ENCODE measurements around the gene SYMPK. TPM values are rescaled to one million over a fixed set of nuclear protein-coding genes. Genes with fewer than 3 reads are reported as not detected.

The SYMPK gene
- total and polyA plus RNA-seq, 5 experiments from 2014 or later: 4.4 to 91.1 (median 15.4) TPM

DNA sequence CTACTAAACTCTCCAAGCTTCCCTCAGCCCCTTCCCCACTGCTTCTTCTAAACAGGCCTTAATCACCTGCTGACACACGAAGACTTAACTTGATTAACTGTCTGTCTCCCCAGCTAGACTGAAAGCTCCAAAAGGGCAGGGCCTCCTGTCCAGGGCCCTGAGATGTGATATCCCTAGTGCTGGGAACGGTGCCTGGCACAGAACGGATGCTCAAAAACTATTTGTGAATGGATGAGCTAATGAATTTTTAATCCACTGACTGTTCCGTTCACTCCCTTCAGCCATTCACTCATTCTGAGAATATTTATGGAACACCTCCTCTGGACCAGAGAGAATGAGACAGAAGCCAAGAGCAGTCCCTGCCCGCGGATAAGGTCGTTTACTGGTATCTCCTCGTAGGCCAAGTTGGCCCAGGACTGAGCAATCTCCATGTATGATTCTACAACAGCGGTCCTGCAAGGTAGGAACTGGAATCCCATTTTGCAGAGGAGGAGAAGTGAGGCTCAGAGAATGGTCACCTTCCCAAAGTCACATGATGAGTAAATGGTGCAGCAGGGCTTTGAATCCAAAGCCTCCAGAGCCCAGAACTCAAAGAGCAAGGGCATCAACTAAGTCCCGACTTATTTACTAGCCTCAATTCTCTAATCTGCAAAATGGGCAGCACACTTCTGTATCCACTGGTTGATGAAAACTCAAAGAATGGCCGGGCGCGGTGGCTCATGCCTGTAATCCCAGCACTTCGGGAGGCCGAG, 73.7 kb downstream of the SYMPK start:
- POLR2A ChIA-PET: interaction anchor here (0.5 to 5.6 kb wide), 4 partner anchors 11 to 97 kb away, joined by 3 to 60 read pairs (median 4); partner anchors contain the start of genes IRF2BP1 and SIX5
- peaks cover 5 to 40% (median 11%) of the 10 kb centered on the region in 5 donors for H3K27me3 Mint-ChIP-seq

DNA sequence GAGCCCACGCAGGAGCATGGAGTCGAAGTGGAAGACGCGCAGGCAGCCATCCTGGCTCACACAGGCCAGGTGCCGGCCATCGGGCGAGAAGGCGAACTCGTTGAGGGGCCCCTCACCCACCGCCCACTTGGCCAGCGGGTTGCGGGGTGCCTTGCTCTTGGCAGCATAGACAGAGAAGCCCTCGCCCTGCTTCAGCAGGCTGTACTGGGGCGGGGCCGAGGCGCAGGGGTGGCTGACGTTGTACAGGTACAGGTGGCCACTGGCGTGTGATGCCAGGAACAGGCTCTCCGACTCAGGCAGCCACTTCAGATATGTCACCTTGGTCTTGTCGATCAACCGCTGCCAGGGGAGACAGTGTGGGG, 76.4 kb downstream of the SYMPK start:
- Mint-ChIP-seq H3K27ac (no peak overlapping the region), H3K4me1 (peaks cover 12 to 23% (median 17%) of the 10 kb centered on the region in 4 donors), H3K36me3 (peaks cover 7 to 53% (median 38%) of the 10 kb centered on the region in 3 donors), H3K27me3 (peaks cover 3 to 38% (median 8%) of the 10 kb centered on the region in 5 donors), H3K9me3 (no peaks in the 10 kb centered on the region), H3K4me3 (no peak overlapping the region)
- no peak for ATAC-seq
- DNase-seq: no peak
- POLR2A ChIA-PET: no interaction called here

More for the DNA sequence above, 73.7 kb downstream of the SYMPK start:
- H3K4me3 Mint-ChIP-seq: no peak overlapping the region
- no peak for DNase-seq
- no peak for ATAC-seq
- peaks cover 7 to 48% (median 38%) of the 10 kb centered on the region in 3 donors for H3K36me3 Mint-ChIP-seq
- H3K4me1 Mint-ChIP-seq: peaks cover 32 to 45% (median 34%) of the 10 kb centered on the region in 4 donors
- no peaks in the 10 kb centered on the region for H3K9me3 Mint-ChIP-seq
- peak overlapping the region in 1 of 10 donors; percentile 57 for H3K27ac Mint-ChIP-seq

DNA sequence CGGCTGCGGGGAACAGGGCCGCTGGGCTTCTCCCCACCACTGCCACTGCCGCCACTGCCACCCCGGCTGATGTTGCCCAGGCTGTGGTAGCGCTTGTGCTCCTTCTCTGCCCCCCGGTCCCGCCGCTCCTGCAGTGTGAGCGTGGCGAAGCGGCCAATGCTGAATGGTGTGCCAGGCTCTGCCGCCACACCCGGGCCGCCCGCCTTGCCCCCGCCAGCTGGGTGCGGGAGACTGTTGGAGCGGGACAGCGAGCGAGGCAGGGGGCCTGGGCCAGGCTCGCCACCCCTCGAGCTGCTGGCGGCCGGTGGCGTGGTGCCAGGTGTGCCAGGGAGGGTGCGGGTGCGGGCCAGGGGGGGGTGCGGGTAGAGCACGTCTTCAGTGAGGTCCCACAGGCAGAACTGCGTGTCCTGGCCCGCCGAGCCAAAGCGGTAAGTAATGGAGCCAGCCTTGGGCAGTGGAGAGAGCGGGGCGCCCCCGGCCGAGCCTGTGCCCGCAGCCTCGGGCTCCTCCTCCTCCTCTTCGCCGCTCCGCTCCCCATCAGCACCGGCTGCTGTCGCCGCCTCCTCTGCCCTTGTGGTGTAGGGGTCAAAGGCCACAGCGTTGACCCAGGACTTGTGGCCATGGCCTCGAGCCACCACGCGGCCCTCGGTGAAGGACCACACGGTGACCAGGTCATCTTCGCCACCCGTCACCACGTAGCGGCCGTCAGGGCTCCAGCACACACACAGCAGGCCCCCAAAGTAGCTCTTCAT, 77.0 kb downstream of the SYMPK start:
- Mint-ChIP-seq H3K9me3 (no peaks in the 10 kb centered on the region), H3K4me3 (no peak overlapping the region), H3K4me1 (peaks cover 6 to 20% (median 13%) of the 10 kb centered on the region in 4 donors), H3K27ac (no peak overlapping the region), H3K27me3 (peaks cover 5 to 44% (median 11%) of the 10 kb centered on the region in 5 donors), H3K36me3 (peaks cover 7 to 53% (median 38%) of the 10 kb centered on the region in 3 donors)
- POLR2A ChIA-PET: no interaction called here
- no peak for ATAC-seq
- DNase-seq: no peak

DNA sequence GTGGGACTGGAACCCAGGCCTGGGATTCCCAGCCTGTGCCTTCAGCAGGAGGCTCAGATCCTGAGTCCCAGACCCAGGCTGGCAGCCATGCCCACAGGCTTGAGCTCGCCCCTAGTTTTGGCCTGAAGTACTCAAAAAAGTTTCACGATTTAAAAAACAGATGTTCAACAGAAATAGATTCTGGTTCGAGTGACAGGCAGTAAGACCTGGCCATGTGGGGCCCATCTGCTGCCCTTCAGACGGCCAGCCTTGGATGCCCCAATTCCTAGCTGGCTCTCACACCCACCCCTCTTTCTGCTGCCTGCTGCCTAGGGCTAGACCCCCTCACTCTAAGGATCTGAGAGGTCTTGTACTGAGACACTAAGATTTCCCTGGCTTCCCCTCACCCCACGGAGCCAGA, 77.8 kb downstream of the SYMPK start:
- Mint-ChIP-seq H3K9me3 (no peaks in the 10 kb centered on the region), H3K4me3 (no peak overlapping the region), H3K27ac (no peak overlapping the region), H3K4me1 (peaks cover 2 to 20% (median 11%) of the 10 kb centered on the region in 4 donors), H3K36me3 (peaks cover 7 to 45% (median 38%) of the 10 kb centered on the region in 3 donors), H3K27me3 (peaks cover 9 to 53% (median 16%) of the 10 kb centered on the region in 5 donors)
- no peak for DNase-seq
- POLR2A ChIA-PET: interaction anchor here (1.6 kb wide), 1 partner anchor 15 kb away, joined by 8 read pairs; the partner anchor contains the start of gene SIX5
- no peak for ATAC-seq

DNA sequence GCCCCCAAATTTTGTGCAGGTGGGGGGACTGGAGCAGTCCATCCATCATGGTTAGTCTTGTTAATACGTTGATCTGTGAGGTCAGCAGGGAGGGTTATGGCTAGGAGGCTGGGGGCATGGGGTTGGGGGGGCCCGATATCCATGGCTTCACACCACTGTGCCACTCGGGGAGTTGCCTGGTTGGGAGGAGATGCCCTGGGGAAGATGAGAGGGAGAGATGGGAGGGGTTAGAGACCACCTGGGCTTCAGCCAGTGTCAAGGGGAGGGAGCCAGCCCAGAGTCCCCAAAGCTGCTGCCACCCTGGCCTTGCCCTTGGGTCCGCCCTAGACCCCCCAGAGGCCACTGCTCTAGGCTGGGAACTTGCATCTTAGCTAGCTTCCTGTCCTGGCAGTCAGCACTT, 78.9 kb downstream of the SYMPK start:
- Mint-ChIP-seq H3K9me3 (no peaks in the 10 kb centered on the region), H3K4me3 (no peak overlapping the region), H3K27ac (no peak overlapping the region), H3K36me3 (peaks cover 4 to 40% (median 29%) of the 10 kb centered on the region in 3 donors), H3K27me3 (peaks cover 13 to 60% (median 26%) of the 10 kb centered on the region in 5 donors), H3K4me1 (peaks cover 11 to 30% (median 18%) of the 10 kb centered on the region in 4 donors)
- ATAC-seq (no peak), DNase-seq (no peak)
- POLR2A ChIA-PET: interaction anchor here (0.6 to 1.6 kb wide), 2 partner anchors 14 to 273 kb away, joined by 3 to 8 read pairs; partner anchors contain the start of gene SIX5

DNA sequence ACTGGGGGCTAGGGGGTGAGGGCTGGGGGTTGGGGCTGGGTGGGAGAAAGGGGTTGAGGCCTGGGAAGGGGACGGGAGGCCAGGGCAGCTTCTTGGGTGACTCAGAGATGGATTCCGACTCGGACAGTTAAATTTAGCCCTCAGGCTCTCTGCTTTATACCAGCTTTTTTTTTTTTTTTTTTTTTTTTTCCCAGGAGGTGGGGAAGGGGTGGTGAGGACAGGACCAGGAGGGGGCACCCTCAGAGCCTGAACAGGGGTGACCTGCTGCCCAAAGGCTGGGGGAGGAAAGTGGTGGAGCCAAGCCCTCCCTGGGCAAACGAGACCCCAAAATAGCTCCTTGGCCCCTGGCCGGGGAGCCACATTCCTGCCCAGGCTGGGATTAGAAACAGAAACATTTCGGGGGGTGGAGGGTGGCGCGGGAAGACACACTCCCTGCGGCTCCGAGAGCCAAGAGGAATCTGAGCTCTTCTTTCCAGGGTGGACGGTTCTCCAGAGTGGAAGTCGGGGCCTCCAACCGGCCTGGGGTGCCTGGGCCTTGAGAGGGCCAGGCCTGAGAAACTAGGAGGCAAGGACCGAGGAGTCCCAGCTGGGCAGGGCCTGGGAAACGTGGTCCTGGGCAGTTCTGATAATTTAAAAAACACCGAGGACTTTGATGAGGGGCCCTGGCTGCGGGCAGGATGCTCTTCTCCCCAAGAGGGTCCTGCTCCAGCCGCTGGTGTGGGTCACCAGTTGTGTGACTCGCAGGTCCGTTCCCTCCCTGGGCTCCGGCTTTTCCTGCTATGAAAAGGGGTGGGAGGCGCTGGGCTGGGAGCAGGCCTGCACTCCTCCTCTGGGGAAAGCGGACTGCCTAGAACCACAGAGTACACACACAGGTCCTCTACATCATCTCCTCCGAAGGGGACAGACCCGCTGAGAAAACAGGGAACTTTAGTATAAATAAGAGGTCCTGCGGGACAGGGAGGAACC, 79.8 kb downstream of the SYMPK start:
- Mint-ChIP-seq H3K9me3 (no peaks in the 10 kb centered on the region), H3K27ac (no peak overlapping the region), H3K4me3 (no peak overlapping the region), H3K36me3 (peaks cover 0 to 38% (median 22%) of the 10 kb centered on the region in 3 donors), H3K4me1 (peaks cover 13 to 33% (median 23%) of the 10 kb centered on the region in 4 donors), H3K27me3 (peaks cover 12 to 60% (median 32%) of the 10 kb centered on the region in 5 donors)
- POLR2A ChIA-PET: interaction anchor here (0.6 to 1.6 kb wide), 4 partner anchors 8 to 1825 kb away, joined by 3 to 6 read pairs (median 4); partner anchors contain the start of gene DMWD
- ATAC-seq (no peak), DNase-seq (no peak)

DNA sequence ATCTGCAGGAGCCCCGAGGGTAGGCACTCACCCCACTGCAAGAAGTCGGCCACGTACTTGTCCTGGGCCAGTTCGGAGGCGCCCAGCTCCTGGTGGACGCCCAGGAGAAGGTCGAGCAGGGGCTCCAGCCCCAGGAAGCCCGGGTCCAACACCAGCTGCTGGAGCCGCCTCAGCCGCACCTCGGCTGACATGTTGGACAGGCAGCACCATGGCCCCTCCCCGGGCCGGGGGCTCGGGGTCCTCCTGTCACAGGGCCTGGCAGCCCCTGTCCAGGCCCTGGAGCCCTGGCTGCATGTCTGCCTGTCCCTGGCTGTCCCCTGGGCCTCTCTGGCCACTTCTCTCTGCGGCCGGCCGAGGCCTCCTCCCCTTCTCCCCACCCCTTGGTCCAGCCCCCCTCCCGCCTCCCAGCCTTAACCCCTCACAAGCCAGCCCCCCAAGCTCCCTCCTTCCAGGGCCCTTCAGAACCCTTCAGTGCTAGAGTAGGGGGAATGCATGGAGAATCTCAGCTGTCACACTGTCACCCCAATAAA, 80.7 kb downstream of the SYMPK start, which contains the start of gene DMPK:
DMPK (minus strand) TSS at position 329 of the 530 bp plus-strand sequence; CDS start at position 191, 138 bp downstream.
- no peak for DNase-seq
- Mint-ChIP-seq H3K4me3 (no peak within 1 kb of the TSS), H3K9me3 (no peaks in the 10 kb centered on the region), H3K36me3 (peaks cover 0 to 38% (median 16%) of the 10 kb centered on the region in 3 donors), H3K4me1 (peaks cover 11 to 27% (median 22%) of the 10 kb centered on the region in 4 donors), H3K27ac (no peak within 1 kb of the TSS), H3K27me3 (peaks cover 10 to 56% (median 35%) of the 10 kb centered on the region in 5 donors)
- POLR2A ChIA-PET: interaction anchor here (0.6 to 1.6 kb wide), 6 partner anchors 9 to 1826 kb away, joined by 3 to 6 read pairs (median 4); partner anchors contain the start of gene DMWD
- ATAC-seq: no peak

DNA sequence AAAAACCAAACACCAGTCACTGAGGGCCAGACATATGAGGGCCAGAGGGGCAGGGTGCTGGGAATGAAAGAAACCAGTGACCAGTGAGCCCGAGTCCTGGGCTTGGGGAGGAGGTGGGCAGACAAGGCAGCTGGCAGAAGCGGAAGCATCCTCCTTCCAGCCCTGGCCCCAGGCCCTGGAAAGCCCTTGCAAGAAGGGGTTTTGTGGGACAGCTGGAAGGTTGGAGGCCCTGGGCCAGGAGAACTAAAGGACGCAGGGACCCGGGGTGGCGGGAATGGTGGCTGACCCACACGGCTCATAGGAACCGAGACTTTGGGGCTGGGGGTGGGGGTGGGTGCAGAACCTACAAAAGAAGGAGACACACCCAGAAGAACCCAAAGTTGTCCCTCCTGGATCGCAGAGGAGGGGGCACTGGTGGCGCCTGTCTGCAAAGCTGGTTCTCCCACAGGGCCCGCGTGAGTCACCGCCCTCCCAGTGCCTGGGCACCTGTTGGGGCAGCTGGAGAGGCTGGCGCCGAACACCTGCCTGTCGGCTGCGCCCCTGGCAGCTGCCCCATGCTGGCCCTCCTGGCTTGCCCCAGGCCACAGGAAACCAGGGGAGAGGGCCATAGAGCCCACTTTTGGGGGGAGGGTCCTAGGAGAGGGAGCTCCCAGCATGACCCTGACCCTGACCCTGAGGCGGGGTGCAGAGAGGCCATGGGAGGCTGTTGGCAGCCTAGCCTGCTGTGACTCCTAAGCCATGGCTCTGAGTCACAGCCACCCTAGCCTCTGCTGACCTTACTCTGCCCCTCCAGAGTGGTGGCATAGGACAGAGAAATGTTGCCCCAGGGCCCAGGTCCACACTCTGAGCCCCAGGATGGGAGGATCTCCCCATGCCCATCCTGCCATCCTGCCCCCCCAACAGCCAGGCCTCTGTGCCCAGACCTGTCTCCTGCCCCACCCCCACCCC, 81.5 kb downstream of the SYMPK start:
- H3K4me3 Mint-ChIP-seq: no peak overlapping the region
- no peaks in the 10 kb centered on the region for H3K9me3 Mint-ChIP-seq
- no peak overlapping the region for H3K27ac Mint-ChIP-seq
- DNase-seq (no peak), ATAC-seq (no peak)
- POLR2A ChIA-PET: interaction anchor here (0.6 to 1.6 kb wide), 4 partner anchors 9 to 91 kb away, joined by 3 to 4 read pairs (median 3); partner anchors contain the start of gene DMWD
- H3K36me3 Mint-ChIP-seq: peaks cover 0 to 40% (median 14%) of the 10 kb centered on the region in 3 donors
- H3K27me3 Mint-ChIP-seq: peaks cover 11 to 63% (median 41%) of the 10 kb centered on the region in 5 donors
- peaks cover 11 to 27% (median 22%) of the 10 kb centered on the region in 4 donors for H3K4me1 Mint-ChIP-seq

DNA sequence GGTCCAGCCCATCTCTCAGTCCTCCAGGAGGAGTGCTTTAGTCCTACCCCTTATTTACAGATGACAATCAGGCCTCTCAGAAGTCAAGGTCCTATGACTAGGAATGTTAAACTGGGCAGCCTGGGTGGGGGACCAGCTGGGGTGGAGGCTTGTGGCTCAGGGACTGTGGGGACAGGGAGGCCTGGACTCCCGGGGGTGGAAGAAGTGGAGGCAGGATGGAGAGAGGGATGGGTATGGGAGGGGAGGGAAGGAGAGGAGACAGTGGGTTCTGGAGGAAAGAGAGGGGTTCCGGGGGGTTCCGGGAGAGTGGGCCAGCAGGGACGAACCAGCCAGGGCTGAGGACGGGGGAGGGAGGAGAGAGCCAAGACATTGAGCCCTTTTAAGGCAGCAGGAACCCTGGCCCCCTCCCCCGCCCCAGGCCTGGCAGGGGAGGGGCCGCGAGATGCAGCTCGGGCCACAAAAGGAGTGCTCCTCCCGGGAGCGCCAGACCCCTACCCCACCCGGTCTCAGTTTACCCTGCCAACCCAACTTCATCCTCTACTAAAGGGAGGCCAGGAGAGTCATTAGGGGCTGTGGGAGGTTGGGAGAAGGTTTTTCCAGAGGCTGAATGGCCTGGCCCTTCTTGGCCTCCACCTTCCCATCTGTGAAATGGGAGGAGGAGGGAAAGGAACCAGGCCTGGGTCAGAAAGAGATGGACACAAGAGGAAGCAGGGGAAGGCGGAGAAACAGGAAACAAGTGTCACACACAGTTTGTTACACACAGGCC, 82.3 kb downstream of the SYMPK start:
- H3K36me3 Mint-ChIP-seq: peaks cover 0 to 38% (median 10%) of the 10 kb centered on the region in 3 donors
- DNase-seq (no peak), ATAC-seq (no peak)
- peaks cover 11 to 64% (median 41%) of the 10 kb centered on the region in 5 donors for H3K27me3 Mint-ChIP-seq
- POLR2A ChIA-PET: no interaction called here
- H3K4me3 Mint-ChIP-seq: no peak overlapping the region
- H3K27ac Mint-ChIP-seq: no peak overlapping the region
- H3K4me1 Mint-ChIP-seq: peaks cover 11 to 27% (median 22%) of the 10 kb centered on the region in 4 donors
- H3K9me3 Mint-ChIP-seq: no peaks in the 10 kb centered on the region

DNA sequence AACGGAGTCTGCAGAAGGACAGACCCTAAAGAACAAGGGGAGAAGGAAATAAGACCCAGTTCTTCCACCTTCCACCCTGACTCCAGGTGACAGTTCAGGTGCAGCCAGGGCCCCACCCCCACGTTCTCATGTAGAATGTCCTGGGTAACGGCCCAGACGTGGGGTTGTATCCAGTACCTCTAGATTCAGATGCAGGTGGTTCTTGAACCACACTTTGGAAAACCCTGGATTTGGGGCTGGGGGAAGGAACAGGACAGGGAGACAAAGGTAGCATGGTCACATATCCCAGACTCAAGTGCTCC, 82.8 kb downstream of the SYMPK start:
- Mint-ChIP-seq H3K27me3 (peaks cover 11 to 64% (median 41%) of the 10 kb centered on the region in 5 donors), H3K9me3 (no peaks in the 10 kb centered on the region), H3K36me3 (peaks cover 0 to 39% (median 7%) of the 10 kb centered on the region in 3 donors), H3K27ac (no peak overlapping the region), H3K4me1 (peaks cover 11 to 27% (median 20%) of the 10 kb centered on the region in 4 donors), H3K4me3 (peak overlapping the region in 2 of 10 donors; percentile 85 to 95)
- POLR2A ChIA-PET: interaction anchor here (1.8 kb wide), 1 partner anchor 11 kb away, joined by 7 read pairs; no protein-coding TSS in a partner anchor
- DNase-seq (no peak), ATAC-seq (peak in 1 of 2 donors; percentile 8)

Data from naive thymus-derived CD8-positive, alpha-beta T cell (primary cell).